Nephron (organoid): ENCODE measurements around the gene PTHLH.

Experiments
- H3K27ac Mint-ChIP-seq, 3 experiments: 2 replicates each; pipeline ENCODE4 v1.8.0; 2020; ENCODE audit warnings: mixed read lengths in 3 of 3, mild to moderate bottlenecking in 2 of 3, moderate library complexity in 1 of 3
- H3K27me3 Mint-ChIP-seq: 2 replicates; pipeline ENCODE4 v1.8.0; 2021; ENCODE audit warnings: low read depth, mild to moderate bottlenecking, moderate library complexity, mixed read lengths
- H3K36me3 Mint-ChIP-seq: 2 replicates; pipeline ENCODE4 v1.8.0; 2020; ENCODE audit warnings: low read depth, mixed read lengths
- H3K4me1 Mint-ChIP-seq: 2 replicates; pipeline ENCODE4 v1.8.0; 2020; ENCODE audit warnings: mixed read lengths
- H3K4me3 Mint-ChIP-seq, 3 experiments: 2 replicates each; pipeline ENCODE4 v1.8.0; 2020; ENCODE audit warnings: mild to moderate bottlenecking in 3 of 3, mixed read lengths in 3 of 3, moderate library complexity in 2 of 3
- H3K9me3 Mint-ChIP-seq: 2 replicates; pipeline ENCODE4 v1.8.0; 2020; ENCODE audit warnings: mixed read lengths
- CTCF ChIP-seq, 3 experiments: fragments of 200-600 bp; sonication (generic); IDR thresholded peaks; one replicate each; pipeline ENCODE4 v1.5.0; 2021; ENCODE audit warnings: antibody characterized with exemption in 3 of 3; ENCODE audit not compliant: unreplicated experiment in 3 of 3

The PTHLH gene

GRCh38 chr12:27996761-27997160, 24.2 kb upstream of the PTHLH start:
- TF ChIP-seq CTCF (IDR thresholded peaks at IDR 0.05; ENCODE audit: unreplicated experiment in 3 of 3): no peak
- Mint-ChIP-seq H3K36me3 (no peaks in the 10 kb centered on the region), H3K4me3 (no peak overlapping the region), H3K27me3 (peaks cover 5% of the 10 kb centered on the region), H3K9me3 (peaks cover under 1% of the 10 kb centered on the region), H3K27ac (no peak overlapping the region), H3K4me1 (no peaks in the 10 kb centered on the region)

GRCh38 chr12:27995406-27995805, 22.9 kb upstream of the PTHLH start:
- Mint-ChIP-seq H3K9me3 (peaks cover 4% of the 10 kb centered on the region), H3K4me3 (no peak overlapping the region), H3K27me3 (peaks cover 5% of the 10 kb centered on the region), H3K36me3 (no peaks in the 10 kb centered on the region), H3K4me1 (no peaks in the 10 kb centered on the region), H3K27ac (no peak overlapping the region)
- no peak for TF ChIP-seq CTCF (IDR thresholded peaks at IDR 0.05; ENCODE audit: unreplicated experiment in 3 of 3)

GRCh38 chr12:27988594-27989233, 16.2 kb upstream of the PTHLH start:
- H3K27me3 Mint-ChIP-seq: peaks cover under 1% of the 10 kb centered on the region
- TF ChIP-seq CTCF (IDR thresholded peaks at IDR 0.05; ENCODE audit: unreplicated experiment in 3 of 3): no peak
- no peaks in the 10 kb centered on the region for H3K36me3 Mint-ChIP-seq
- peaks cover 8% of the 10 kb centered on the region for H3K9me3 Mint-ChIP-seq
- H3K4me3 Mint-ChIP-seq: no peak overlapping the region
- no peaks in the 10 kb centered on the region for H3K4me1 Mint-ChIP-seq
- no peak overlapping the region for H3K27ac Mint-ChIP-seq

- H3K4me1 Mint-ChIP-seq: no peaks in the 10 kb centered on the region
- no peak overlapping the region for H3K27ac Mint-ChIP-seq
- peaks cover 9% of the 10 kb centered on the region for H3K27me3 Mint-ChIP-seq
- H3K9me3 Mint-ChIP-seq: peaks cover 8% of the 10 kb centered on the region
- no peak for TF ChIP-seq CTCF (IDR thresholded peaks at IDR 0.05; ENCODE audit: unreplicated experiment in 3 of 3)
- H3K4me3 Mint-ChIP-seq: no peak overlapping the region
- H3K36me3 Mint-ChIP-seq: no peaks in the 10 kb centered on the region
Observed at GRCh38 chr12:27987331-27987730, 14.8 kb upstream of the PTHLH start.

- no peaks in the 10 kb centered on the region for H3K36me3 Mint-ChIP-seq
- H3K27ac Mint-ChIP-seq: no peak overlapping the region
- TF ChIP-seq CTCF (IDR thresholded peaks at IDR 0.05; ENCODE audit: unreplicated experiment in 3 of 3): no peak
- no peaks in the 10 kb centered on the region for H3K4me1 Mint-ChIP-seq
- H3K9me3 Mint-ChIP-seq: peaks cover 4% of the 10 kb centered on the region
- no peak overlapping the region for H3K4me3 Mint-ChIP-seq
- peaks cover 32% of the 10 kb centered on the region for H3K27me3 Mint-ChIP-seq
Observed at GRCh38 chr12:27984275-27984674, 11.7 kb upstream of the PTHLH start.

- no peak overlapping the region for H3K27ac Mint-ChIP-seq
- peaks cover 45% of the 10 kb centered on the region for H3K27me3 Mint-ChIP-seq
- no peaks in the 10 kb centered on the region for H3K36me3 Mint-ChIP-seq
- no peaks in the 10 kb centered on the region for H3K4me1 Mint-ChIP-seq
- no peak overlapping the region for H3K4me3 Mint-ChIP-seq
- peaks cover 3% of the 10 kb centered on the region for H3K9me3 Mint-ChIP-seq
- TF ChIP-seq CTCF (IDR thresholded peaks at IDR 0.05; ENCODE audit: unreplicated experiment in 3 of 3): no peak
Observed at GRCh38 chr12:27982951-27983350, 10.4 kb upstream of the PTHLH start.
